ENCODE results near the gene IL13.

- TF ChIP-seq CTCF (IDR thresholded peaks at IDR 0.05), result no peak
- no peak for TF ChIP-seq POLR2A (IDR thresholded peaks at IDR 0.05)
- TF ChIP-seq EP300 (IDR thresholded peaks at IDR 0.05), result no peak
These were observed 21.9 kb downstream of the IL13 start for GRCh38 chr5:132679717-132680380.

Data from tibial nerve (tissue), 4 donors.